ENCODE measurements around the gene SLC9A9.

The SLC9A9 gene

GRCh38 chr3:143590660-143591059, 257.6 kb downstream of the SLC9A9 start:
- no peak for DNase-seq

GRCh38 chr3:143586576-143586975, 261.7 kb downstream of the SLC9A9 start:
- DNase-seq, result no peak

- DNase-seq, result no peak
Observed at GRCh38 chr3:143585720-143586456, 262.4 kb downstream of the SLC9A9 start.

DNA sequence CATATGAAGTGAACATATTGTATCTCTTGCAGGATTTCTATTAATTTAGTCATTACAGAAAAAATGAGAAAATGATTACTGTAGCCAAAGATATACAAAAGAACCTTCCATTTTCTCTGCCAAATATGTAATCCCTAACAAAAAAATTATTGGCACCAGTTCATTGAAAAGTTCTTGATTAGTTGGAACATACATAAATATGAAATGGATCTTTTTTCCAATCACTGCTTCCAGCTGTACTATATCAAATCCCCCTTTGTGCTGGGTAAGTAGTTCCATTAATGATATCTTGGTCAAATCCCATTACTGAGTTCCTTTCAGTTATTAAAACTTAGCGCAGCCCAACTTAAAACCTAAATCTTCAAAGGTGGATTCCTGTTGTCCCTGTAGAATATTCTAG, 263.8 kb downstream of the SLC9A9 start:
- DNase-seq, result no peak

GRCh38 chr3:143581972-143582722, 266.1 kb downstream of the SLC9A9 start:
- no peak for DNase-seq

- no peak for DNase-seq
Observed at GRCh38 chr3:143578810-143579435, 269.3 kb downstream of the SLC9A9 start.

GRCh38 chr3:143576568-143577270, 271.5 kb downstream of the SLC9A9 start:
- DNase-seq, result no peak

DNA sequence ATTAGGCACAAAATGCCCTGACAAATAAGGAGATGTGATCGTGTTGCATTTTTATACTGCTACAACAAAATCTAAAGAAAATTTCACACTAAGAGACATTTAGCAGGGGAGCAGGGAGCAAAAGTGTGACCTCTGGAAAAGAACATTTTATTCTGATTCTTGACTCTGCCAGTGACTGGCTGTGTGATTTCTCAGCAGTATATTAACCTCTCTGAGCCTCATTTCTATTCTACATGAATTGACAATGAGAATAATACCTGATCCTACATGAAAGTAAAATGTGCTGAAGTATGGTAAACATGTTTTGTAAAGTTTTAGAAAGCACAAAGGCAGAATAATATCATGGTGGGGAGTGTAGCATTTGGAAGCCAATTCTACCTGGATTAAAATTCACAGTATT, 273.3 kb downstream of the SLC9A9 start:
- no peak for DNase-seq

- no peak for DNase-seq
Observed at GRCh38 chr3:143573610-143574303, 274.5 kb downstream of the SLC9A9 start.

DNA sequence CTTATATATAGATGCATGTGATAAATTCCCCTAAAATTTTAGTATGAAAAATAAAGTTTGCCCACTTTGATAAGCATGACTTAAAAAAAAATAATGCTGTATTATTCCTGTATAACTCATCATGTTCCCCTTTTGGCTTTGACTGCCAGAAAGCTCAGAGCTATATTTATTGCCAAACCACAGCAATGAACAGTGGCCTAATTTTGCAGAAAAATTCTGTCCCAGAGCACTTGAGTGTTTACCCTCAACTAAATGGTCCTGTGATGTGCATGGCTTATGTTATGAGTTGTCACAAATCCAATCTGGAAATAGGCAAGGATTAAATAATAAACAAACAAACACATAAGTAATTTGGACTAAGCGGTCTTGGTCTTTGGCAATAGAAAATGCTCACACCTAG, 276.7 kb downstream of the SLC9A9 start:
- DNase-seq, result no peak

DNA sequence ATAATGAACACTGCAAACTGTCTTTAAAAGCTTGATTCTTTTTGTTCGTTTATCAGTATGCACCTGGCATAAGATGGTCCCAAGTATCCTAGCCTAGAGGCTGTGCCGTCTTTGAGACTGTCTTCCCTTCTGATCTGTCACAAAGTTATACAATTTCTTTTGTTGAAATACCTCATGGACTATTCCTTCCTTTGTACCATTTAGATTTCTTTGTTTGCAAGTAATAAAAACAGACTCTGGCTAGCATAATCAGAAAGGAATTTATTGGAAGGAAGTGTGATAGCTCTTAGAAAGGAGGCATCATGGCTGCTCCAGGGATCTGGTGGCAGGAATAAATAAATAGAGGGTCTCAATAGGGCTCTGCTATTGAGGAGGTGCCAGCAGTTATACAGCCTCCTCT, 280.4 kb downstream of the SLC9A9 start:
- no peak for DNase-seq

DNA sequence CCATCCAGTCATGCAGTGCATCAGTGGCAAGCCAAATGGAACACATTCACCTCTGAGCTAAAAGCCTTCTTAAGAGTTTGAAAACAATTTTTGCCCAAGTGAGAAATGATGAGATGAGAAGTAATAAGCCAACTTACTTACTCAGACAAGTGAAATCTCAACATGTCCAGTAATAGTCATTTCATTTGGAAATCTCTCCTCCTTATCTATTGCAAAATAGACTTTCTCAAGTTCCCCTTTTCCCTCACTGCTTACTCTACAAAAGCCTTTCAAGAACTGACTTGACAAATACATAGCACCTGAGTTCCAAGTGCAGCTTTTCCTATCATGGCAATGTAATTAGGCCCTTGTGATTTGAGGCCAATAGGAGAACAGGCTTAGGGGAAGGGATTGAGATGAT, 282.3 kb downstream of the SLC9A9 start:
- DNase-seq, result no peak

GRCh38 chr3:143563786-143564185, 284.5 kb downstream of the SLC9A9 start:
- DNase-seq, result no peak

- DNase-seq, result no peak
Observed at GRCh38 chr3:143562789-143563188, 285.5 kb downstream of the SLC9A9 start.

DNA sequence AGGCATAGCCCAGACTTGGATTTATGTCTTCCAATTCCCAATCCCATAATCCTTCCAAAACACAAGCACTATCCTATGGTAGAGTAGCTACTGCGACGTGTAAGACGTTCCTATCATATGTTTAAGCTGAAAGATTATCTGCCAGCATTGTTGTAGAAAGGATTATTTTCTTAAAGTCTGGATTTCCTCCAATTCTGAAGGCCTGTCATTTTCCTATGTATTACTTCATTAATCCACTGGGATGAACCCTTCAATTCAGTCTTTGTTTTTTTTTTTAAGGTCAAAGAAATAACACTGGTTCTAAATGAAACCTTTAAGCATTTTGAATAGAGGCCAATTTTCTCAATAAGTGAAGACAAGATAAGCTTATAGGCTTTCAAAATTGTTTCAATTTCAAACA, 289.0 kb downstream of the SLC9A9 start:
- no peak for DNase-seq

GRCh38 chr3:143552851-143553250, 295.4 kb downstream of the SLC9A9 start:
- DNase-seq, result no peak

GRCh38 chr3:143551761-143552160, 296.5 kb downstream of the SLC9A9 start:
- no peak for DNase-seq

- no peak for DNase-seq
Observed at GRCh38 chr3:143548861-143549497, 299.3 kb downstream of the SLC9A9 start.

DNA sequence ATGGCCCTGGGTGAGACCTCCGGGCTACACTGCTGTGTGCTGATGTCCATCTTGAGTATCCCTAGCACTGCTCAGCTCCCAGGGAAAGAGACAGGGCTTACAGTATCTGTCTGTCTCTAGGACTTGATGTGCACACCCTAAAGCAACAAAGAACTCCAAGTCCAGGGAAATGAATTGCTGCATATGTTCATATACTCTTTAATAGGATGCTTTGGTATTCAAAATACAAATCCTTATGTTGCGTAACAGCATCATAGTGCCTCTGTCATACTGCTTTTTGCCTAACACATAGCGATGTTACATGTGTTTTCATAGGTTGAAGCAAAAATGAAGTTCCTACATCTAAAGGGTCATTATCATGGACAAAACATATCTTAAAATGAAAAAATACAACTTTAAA, 299.9 kb downstream of the SLC9A9 start:
- no peak for DNase-seq

GRCh38 chr3:143538577-143538981, 309.7 kb downstream of the SLC9A9 start:
- DNase-seq, result no peak

DNA sequence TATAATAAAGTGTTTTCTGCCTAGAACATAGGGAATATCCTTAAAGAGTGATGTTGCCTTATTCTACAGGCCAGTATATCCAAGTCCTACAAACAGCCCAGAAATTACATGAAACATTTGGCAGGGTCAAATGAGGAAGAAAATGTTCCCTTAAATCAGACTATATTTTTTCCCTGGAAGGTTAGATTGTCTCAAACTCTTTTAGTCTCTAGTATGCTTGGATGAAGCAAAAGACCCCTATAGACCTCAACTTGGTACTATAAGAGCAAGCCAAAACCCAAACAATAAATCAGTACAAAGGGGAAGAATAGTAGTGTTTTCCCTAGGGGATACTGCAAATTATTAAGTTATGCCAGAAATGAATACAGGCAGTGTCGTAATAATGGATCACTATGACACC, 310.2 kb downstream of the SLC9A9 start:
- DNase-seq, result no peak
